SK-N-SH (cell line): ENCODE measurements around the gene COL26A1. TPM values are rescaled to one million over a fixed set of nuclear protein-coding genes. Genes with fewer than 3 reads are reported as not detected.

Source experiments
- CTCF ChIA-PET: fragments of 300-600, 350-600 bp; formaldehyde crosslinking; extraction: SDS; loops from one replicate; lab custom pipeline; 2021; lab: Yijun Ruan, JAX
- POLR2A ChIA-PET: fragments of 350-600 bp; sonication (Branson Sonifier 250); formaldehyde crosslinking; extraction: SDS; loops from one replicate; lab custom pipeline; 2020; ENCODE audit warnings: antibody characterized with exemption, inconsistent platforms; lab: Yijun Ruan, JAX
- DNase-seq: peaks from one replicate; pipeline ENCODE4 v3.0.0; 2012
- H2AFZ ChIP-seq: fragments of 200-600 bp; sonication (generic); 2 replicates; pipeline ENCODE4 v1.8.1; 2016; ENCODE audit warnings: antibody characterized with exemption, mild to moderate bottlenecking, low read depth
- H3F3A ChIP-seq: fragments of 200-600 bp; sonication (generic); replicated peaks from 2 replicates; pipeline ENCODE3; 2016; ENCODE audit warnings: antibody characterized with exemption, mild to moderate bottlenecking; ENCODE audit not compliant: insufficient read depth
- H3K27ac ChIP-seq, 2 experiments: fragments of 200-500 bp in 1 of 2; fragments of 200-600 bp in 1 of 2; sonication (Bioruptor generic) in 1 of 2; sonication (generic), shearing (Covaris generic) in 1 of 2; 2 replicates each; pipeline versions ENCODE4 v1.5.1 to v1.6.1; 2014 to 2016; ENCODE audit warnings: low read depth in 2 of 2, inconsistent platforms in 1 of 2, low read length in 1 of 2, mild to moderate bottlenecking in 1 of 2, mixed read lengths in 1 of 2
- H3K27me3 ChIP-seq: fragments of 200-600 bp; sonication (generic), shearing (Covaris generic); 2 replicates; pipeline ENCODE4 v1.6.1; 2016; ENCODE audit warnings: mixed run types; ENCODE audit not compliant: insufficient read depth
- H3K36me3 ChIP-seq, 2 experiments: fragments of 200-500 bp in 1 of 2; fragments of 200-600 bp in 1 of 2; sonication (Bioruptor generic) in 1 of 2; sonication (generic) in 1 of 2; replicated peaks in 1 of 2; 2 replicates each; pipeline versions ENCODE3 to v1.5.1; 2014 to 2016; ENCODE audit warnings: low read length in 1 of 2, mild to moderate bottlenecking in 1 of 2; ENCODE audit not compliant: insufficient read depth in 2 of 2, control insufficient read depth in 1 of 2
- H3K4me1 ChIP-seq, 2 experiments: fragments of 200-500 bp in 1 of 2; fragments of 200-600 bp in 1 of 2; sonication (Bioruptor generic) in 1 of 2; sonication (generic), shearing (Covaris generic) in 1 of 2; 2 replicates each; pipeline versions ENCODE4 v1.5.1 to v1.6.1; 2014 to 2016; ENCODE audit warnings: low read depth in 1 of 2, low read length in 1 of 2, mixed run types in 1 of 2; ENCODE audit not compliant: insufficient read depth in 2 of 2, control insufficient read depth in 1 of 2
- H3K4me2 ChIP-seq: fragments of 200-600 bp; sonication (generic), shearing (Covaris generic); 2 replicates; pipeline ENCODE4 v1.6.1; 2017; ENCODE audit warnings: mixed run types
- H3K4me3 ChIP-seq, 2 experiments: fragments of 200-500 bp in 1 of 2; fragments of 200-600 bp in 1 of 2; sonication (Bioruptor generic) in 1 of 2; sonication (generic), shearing (Covaris generic) in 1 of 2; 2 replicates each; pipeline versions ENCODE4 v1.5.1 to v1.8.1; 2014 to 2016; ENCODE audit warnings: low read depth in 2 of 2, inconsistent platforms in 1 of 2, low read length in 1 of 2, mild to moderate bottlenecking in 1 of 2, mixed read lengths in 1 of 2, moderate library complexity in 1 of 2
- H3K79me2 ChIP-seq: fragments of 200-600 bp; sonication (generic); 2 replicates; pipeline ENCODE4 v1.8.1; 2017; ENCODE audit warnings: mild to moderate bottlenecking; ENCODE audit not compliant: insufficient read depth
- H3K9ac ChIP-seq: fragments of 200-600 bp; sonication (generic); 2 replicates; pipeline ENCODE4 v1.6.1; 2017; ENCODE audit warnings: mixed run types
- H3K9me2 ChIP-seq: fragments of 200-600 bp; sonication (generic); 2 replicates; pipeline ENCODE4 v1.6.1; 2017; ENCODE audit warnings: mixed run types
- H3K9me3 ChIP-seq: fragments of 200-600 bp; sonication (generic); 2 replicates; pipeline ENCODE4 v1.6.1; 2017; ENCODE audit warnings: mixed run types, mild to moderate bottlenecking, moderate library complexity
- H4K20me1 ChIP-seq: fragments of 200-600 bp; sonication (generic); 2 replicates; pipeline ENCODE4 v1.6.1; 2017; ENCODE audit warnings: mild to moderate bottlenecking, mixed run types; ENCODE audit not compliant: insufficient read depth
- CHD2 ChIP-seq: fragments of 150-350 bp; IDR thresholded peaks from 2 replicates; pipeline ENCODE4 v1.6.1; 2018; ENCODE audit warnings: low read length; ENCODE audit not compliant: partially characterized antibody
- CTCF ChIP-seq: fragments of 200-600 bp; sonication (generic); IDR thresholded peaks from 2 replicates; pipeline ENCODE4 v1.6.1; 2017; ENCODE audit warnings: antibody characterized with exemption, mild to moderate bottlenecking, moderate library complexity
- ELF1 ChIP-seq: IDR thresholded peaks from 2 replicates; pipeline ENCODE4 v1.4.0; 2012
- FOSL2 ChIP-seq: IDR thresholded peaks from 2 replicates; pipeline ENCODE4 v1.4.0; 2012; ENCODE audit warnings: low read depth, mild to moderate bottlenecking, moderate library complexity, borderline replicate concordance
- FOXJ3 ChIP-seq: sonication (generic); formaldehyde crosslinking; IDR thresholded peaks from 2 replicates; pipeline ENCODE4 v1.5.1; 2020; ENCODE audit warnings: mild to moderate bottlenecking, missing genetic modification reagents
- FOXM1 ChIP-seq: IDR thresholded peaks from 2 replicates; pipeline ENCODE4 v1.4.0; 2012; ENCODE audit warnings: low read depth, mild to moderate bottlenecking
- GABPA ChIP-seq: IDR thresholded peaks from 2 replicates; pipeline ENCODE4 v1.4.0; 2012; ENCODE audit warnings: low read depth, mild to moderate bottlenecking
- IRF3 ChIP-seq: fragments of 150-350 bp; IDR thresholded peaks from 2 replicates; pipeline ENCODE4 v1.6.1; 2016; ENCODE audit warnings: mild to moderate bottlenecking, low read depth, low read length
- MXI1 ChIP-seq: IDR thresholded peaks from 2 replicates; pipeline ENCODE4 v1.6.1; 2012; ENCODE audit warnings: mild to moderate bottlenecking, low read depth, low read length, improper control_type of control experiment
- NRF1 ChIP-seq: IDR thresholded peaks from 2 replicates; pipeline ENCODE4 v1.6.1; 2012; ENCODE audit warnings: low read depth, mild to moderate bottlenecking, low read length
- PBX3 ChIP-seq: IDR thresholded peaks from 2 replicates; pipeline ENCODE4; 2012
- RCOR1 ChIP-seq: fragments of 150-350 bp; IDR thresholded peaks from 2 replicates; pipeline ENCODE4 v1.6.1; 2017; ENCODE audit warnings: antibody characterized with exemption, low read length
- REST ChIP-seq: IDR thresholded peaks from 2 replicates; pipeline ENCODE4 v1.6.1; 2012; ENCODE audit warnings: mild to moderate bottlenecking, low read depth, low read length, moderate library complexity
- RXRA ChIP-seq: IDR thresholded peaks from 2 replicates; pipeline ENCODE4 v1.4.0; 2012; ENCODE audit warnings: low read depth, mild to moderate bottlenecking, borderline replicate concordance
- SIN3A ChIP-seq: IDR thresholded peaks from 2 replicates; pipeline ENCODE4 v1.6.1; 2012; ENCODE audit warnings: low read depth, mild to moderate bottlenecking, low read length, moderate library complexity, borderline replicate concordance
- TAF1 ChIP-seq: IDR thresholded peaks from 2 replicates; pipeline ENCODE4 v1.6.1; 2012; ENCODE audit warnings: low read depth, mild to moderate bottlenecking, low read length, moderate library complexity, borderline replicate concordance
- YY1 ChIP-seq: IDR thresholded peaks from 2 replicates; pipeline ENCODE4 v1.4.0; 2012; ENCODE audit warnings: low read depth, mild to moderate bottlenecking
- WGBS: methylation state at CpG from one replicate; pipeline ENCODE4 v1.1.6; 2017; ENCODE audit warnings: low lambda C conversion rate; 5-methylcytosine and 5-hydroxymethylcytosine counted together
- polyA plus RNA-seq, 3 experiments: library from polyadenylated mRNA; depleted of rRNA; stranded (reverse); fragments of >200 nt; gene quantifications; 2 replicates each; pipeline ENCODE4 v1.2.3, GENCODE V29; 2012

COL26A1 gene
- polyA plus RNA-seq, 1 of the 3 experiments (the other 2 are of a cell fraction) = 0.05 TPM

GRCh38 chr7:101522021-101522420 is 159.3 kb downstream of the COL26A1 start:
- Histone ChIP-seq H3K36me3 (no peaks in the 10 kb centered on the region), H3K4me2 (no peak overlapping the region), H3K27ac (no peak overlapping the region), H3K9ac (no peak overlapping the region), H3K27me3 (0 out of 2 replicates have a peak, but pooled peaks cover 7% of the 10 kb centered on the region), H3K4me1 (no peaks in the 10 kb centered on the region), H3F3A (no peaks in the 10 kb centered on the region), H3K9me3 (no peaks in the 10 kb centered on the region), H3K4me3 (no peak overlapping the region), H2AFZ (no peak overlapping the region), H3K79me2 (no peaks in the 10 kb centered on the region), H3K9me2 (no peaks in the 10 kb centered on the region), H4K20me1 (no peaks in the 10 kb centered on the region)
- ChIA-PET POLR2A (no interaction called here), CTCF (interaction anchor here (1.6 kb wide), 1 partner anchor 15 kb away, joined by 3 read pairs; no protein-coding TSS in a partner anchor)
- no peak for DNase-seq
- 11% methylated on average over 5 of the region's 5 CpGs for WGBS
- TF ChIP-seq CTCF (no peak), SIN3A (no peak), PBX3 (no peak), FOSL2 (no peak), MXI1 (no peak), GABPA (no peak), RXRA (no peak), FOXJ3 (CRISPR knock-in tag) (no peak), REST (no peak), FOXM1 (no peak), TAF1 (no peak), NRF1 (no peak), RCOR1 (no peak), IRF3 (no peak), CHD2 (no peak), YY1 (no peak), ELF1 (no peak)
